Activated CD4-positive, alpha-beta memory T cell treated with anti-CD3 and anti-CD28 coated beads, Interleukin-2, amount 10 ng/mL, durations not matched to agents 7 days and 5 days (primary cell): ENCODE measurements around the gene ETAA1. TPM values are rescaled to one million over a fixed set of nuclear protein-coding genes. Genes with fewer than 3 reads are reported as not detected.
A peak's percentile ranks its signal among the peaks of the same experiment; 100 is the strongest.

Experiments used
- CTCF ChIA-PET: fragments of 350-600 bp; sonication (Branson Sonifier 250); formaldehyde crosslinking; loops from one replicate; lab custom pipeline; 2021; ENCODE audit warnings: antibody characterized with exemption, inconsistent platforms; lab: Charles Lee
- POLR2A ChIA-PET: fragments of 350-600 bp; sonication (Branson Sonifier 250); formaldehyde crosslinking; loops from one replicate; lab custom pipeline; 2021; ENCODE audit warnings: antibody characterized with exemption; lab: Charles Lee
- DNase-seq: peaks from one replicate; pipeline ENCODE4 v3.0.0-alpha.2; 2020
- H3K27ac Mint-ChIP-seq: one replicate; pipeline ENCODE4 v1.8.0; 2021; ENCODE audit warnings: mild to moderate bottlenecking, mixed read lengths
- H3K27me3 Mint-ChIP-seq: one replicate; pipeline ENCODE4 v1.8.0; 2021; ENCODE audit warnings: mixed read lengths
- H3K36me3 Mint-ChIP-seq: one replicate; pipeline ENCODE4 v1.8.0; 2021; ENCODE audit warnings: low read depth, mixed read lengths
- H3K4me1 Mint-ChIP-seq: one replicate; pipeline ENCODE4 v1.8.0; 2021; ENCODE audit warnings: mixed read lengths
- H3K4me3 Mint-ChIP-seq: one replicate; pipeline ENCODE4 v1.8.0; 2021; ENCODE audit warnings: mild to moderate bottlenecking, mixed read lengths
- H3K9me3 Mint-ChIP-seq: one replicate; pipeline ENCODE4 v1.8.0; 2021; ENCODE audit warnings: mixed read lengths
- total RNA-seq, 2 experiments: library from RNA; stranded (reverse); gene quantifications; one replicate each; pipeline ENCODE4 v1.2.3, GENCODE V29; 2021

ETAA1 gene
- total RNA-seq, result 10 to 100 TPM; 10.7 to 11.2 TPM

DNA sequence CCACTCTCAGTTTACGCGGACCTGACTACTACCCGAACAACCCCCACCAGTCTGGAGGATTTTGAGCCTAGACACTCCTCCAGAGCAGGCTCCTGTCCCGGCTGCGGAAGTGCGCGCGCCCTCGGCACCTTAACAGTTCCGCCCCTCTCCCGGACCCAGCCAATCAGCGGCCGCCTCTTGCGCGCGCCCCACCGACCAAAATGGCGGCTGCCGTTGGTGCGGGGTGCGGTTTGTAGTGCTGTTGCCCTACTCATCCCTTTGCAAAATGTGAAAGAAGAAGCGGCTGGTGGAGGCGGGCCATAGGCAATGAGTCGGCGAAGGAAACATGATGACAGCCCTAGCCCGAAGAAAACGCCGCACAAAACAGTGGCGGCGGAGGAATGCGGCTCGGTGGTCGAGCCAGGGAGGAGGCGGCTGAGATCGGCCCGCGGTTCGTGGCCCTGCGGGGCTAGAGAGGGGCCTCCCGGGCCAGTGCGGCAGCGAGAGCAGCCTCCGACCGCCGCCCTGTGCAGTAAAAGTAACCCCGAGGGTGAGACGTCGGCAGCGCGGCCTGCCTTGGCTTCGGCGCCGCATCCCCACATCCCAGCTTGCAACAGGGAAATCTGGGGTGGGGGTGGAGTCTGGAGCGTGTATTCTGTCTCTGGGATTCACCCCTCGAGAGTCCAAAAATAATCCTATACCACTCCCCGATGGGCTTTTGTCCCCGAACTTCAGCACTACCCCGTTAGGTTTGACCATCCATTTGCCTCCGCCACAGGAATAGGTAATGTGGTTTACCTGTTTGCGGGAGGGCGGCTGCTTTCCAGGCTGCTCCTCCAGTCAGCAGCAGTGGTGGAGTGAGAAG is at the start of gene ETAA1:
Gene ETAA1, plus strand, starts transcription at position 191 of the 844 bp plus-strand sequence. Its CDS starts 116 bp downstream, at position 307.
- Mint-ChIP-seq H3K27me3 (no peaks in the 10 kb centered on the region), H3K27ac (peak within 1 kb of the TSS; percentile 98), H3K9me3 (no peaks in the 10 kb centered on the region), H3K4me1 (peaks cover 28% of the 10 kb centered on the region), H3K36me3 (peaks cover 11% of the 10 kb centered on the region), H3K4me3 (peak within 1 kb of the TSS; percentile 99)
- ChIA-PET CTCF (no interaction called here), POLR2A (interaction anchor here (1.2 kb wide), 1 partner anchor 13 kb away, joined by 3 read pairs; no protein-coding TSS in a partner anchor)
- peak; percentile 94 for DNase-seq

DNA sequence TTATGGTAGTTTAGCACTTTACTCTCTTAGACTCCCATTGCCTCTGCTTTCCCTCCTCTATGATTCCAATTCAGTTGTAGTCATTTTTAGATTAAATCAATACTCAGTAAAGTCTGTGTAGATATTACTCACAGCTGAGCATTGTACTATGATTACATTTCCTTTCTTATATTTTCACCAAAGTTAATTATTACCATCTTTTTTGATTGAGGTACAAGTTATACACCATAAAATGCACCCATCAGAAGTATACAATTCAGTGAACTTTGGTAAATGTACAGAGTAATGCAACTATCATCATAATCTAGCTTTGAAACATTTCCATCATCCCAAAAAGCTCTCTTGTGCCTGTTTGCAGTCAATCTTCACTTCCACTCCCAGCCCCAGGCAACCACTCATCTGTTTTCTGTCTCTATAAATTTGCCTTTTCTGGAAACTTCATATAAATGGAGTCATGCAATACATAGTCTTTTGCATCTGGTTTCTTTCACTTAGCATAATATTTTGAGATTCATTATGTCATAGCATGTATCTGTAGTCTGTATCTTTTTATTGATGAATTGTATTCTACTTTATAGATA is 30.2 kb upstream of the ETAA1 start:
- Mint-ChIP-seq H3K9me3 (no peaks in the 10 kb centered on the region), H3K27me3 (peaks cover 5% of the 10 kb centered on the region), H3K36me3 (no peaks in the 10 kb centered on the region), H3K27ac (no peak overlapping the region), H3K4me1 (no peaks in the 10 kb centered on the region), H3K4me3 (no peak overlapping the region)
- no peak for DNase-seq
- POLR2A ChIA-PET, result no interaction called here
- CTCF ChIA-PET, result no interaction called here

DNA sequence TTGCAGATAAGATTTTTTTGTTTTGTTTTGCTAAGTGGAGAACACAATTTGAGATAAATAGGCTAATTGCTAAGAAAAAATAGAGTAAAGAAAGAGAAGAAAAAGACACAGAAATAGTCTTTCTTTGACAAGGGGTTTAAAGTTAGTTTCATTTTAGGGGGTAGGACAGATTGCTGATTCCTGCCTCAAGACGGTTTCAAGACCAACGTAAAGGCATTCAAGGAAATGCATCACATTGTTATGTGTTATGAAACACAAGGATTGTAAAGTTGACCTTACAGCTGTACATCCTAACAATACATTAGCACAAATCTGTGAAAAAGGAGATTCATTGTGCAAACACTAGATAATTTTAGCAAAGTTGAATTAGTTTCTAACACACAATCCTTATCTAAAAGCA is 22.7 kb upstream of the ETAA1 start:
- Mint-ChIP-seq H3K36me3 (no peaks in the 10 kb centered on the region), H3K27ac (no peak overlapping the region), H3K9me3 (peaks cover 6% of the 10 kb centered on the region), H3K4me3 (no peak overlapping the region), H3K4me1 (no peaks in the 10 kb centered on the region), H3K27me3 (no peaks in the 10 kb centered on the region)
- ChIA-PET CTCF (no interaction called here), POLR2A (no interaction called here)
- no peak for DNase-seq

DNA sequence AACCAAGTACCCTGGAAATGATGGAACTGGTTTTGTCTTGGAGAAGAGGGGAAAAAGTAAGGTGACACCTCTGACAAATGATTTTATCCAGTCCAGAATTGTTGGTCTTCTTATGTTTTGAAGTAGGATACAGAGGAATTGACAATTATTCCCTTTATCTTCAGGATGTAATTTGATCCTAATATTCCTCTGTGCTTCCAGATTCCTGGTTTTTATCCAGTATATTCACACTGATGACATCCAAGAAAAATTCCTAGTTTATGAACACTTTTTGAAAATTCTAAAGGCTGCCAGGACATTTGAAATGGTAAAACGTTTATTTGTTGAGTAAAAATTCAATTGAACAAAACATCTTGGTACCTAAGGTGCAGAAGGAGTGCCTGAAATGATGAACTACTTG is 22.2 kb upstream of the ETAA1 start:
- Mint-ChIP-seq H3K27me3 (no peaks in the 10 kb centered on the region), H3K9me3 (peaks cover 6% of the 10 kb centered on the region), H3K4me3 (no peak overlapping the region), H3K27ac (no peak overlapping the region), H3K36me3 (no peaks in the 10 kb centered on the region), H3K4me1 (no peaks in the 10 kb centered on the region)
- CTCF ChIA-PET, result no interaction called here
- DNase-seq, result no peak
- POLR2A ChIA-PET, result no interaction called here

DNA sequence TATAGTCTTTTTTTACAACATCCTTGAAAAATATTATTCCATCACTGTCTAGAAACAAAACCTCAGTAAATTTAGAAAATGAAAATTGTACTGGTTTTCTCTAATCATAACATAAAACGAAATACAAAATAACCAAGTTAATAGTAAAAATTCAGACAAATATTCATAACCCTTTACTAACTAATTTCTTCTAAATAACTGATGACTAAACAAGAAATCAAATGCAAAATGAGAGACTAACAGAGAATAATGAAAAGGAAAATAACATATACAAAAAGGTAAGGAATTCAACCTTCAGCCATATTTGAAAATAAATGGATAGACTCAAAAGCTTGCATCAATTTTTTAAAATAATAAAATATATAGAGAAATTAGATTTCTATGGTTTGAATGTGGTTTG is 18.6 kb upstream of the ETAA1 start:
- H3K27me3 Mint-ChIP-seq, result no peaks in the 10 kb centered on the region
- CTCF ChIA-PET, result no interaction called here

DNA sequence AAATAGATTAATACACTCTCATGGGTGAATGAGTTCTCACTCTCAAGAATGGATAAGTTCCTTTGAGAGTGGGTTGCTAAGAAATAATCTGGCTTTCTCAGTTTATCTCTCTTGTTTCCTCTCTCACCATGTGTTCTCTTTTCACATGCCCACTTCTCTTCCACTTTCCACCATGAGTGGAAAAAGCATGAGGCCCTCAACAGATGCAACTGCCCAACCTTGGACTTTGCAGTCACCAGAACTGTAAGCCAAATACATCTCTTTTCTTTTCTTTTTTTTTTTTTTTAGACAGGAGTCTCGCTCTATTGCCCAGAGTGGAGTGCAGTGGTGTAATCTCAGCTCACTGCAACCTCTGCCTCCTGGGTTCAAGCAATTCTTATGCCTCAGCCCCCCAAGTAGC is 18.1 kb upstream of the ETAA1 start:
- peaks cover 2% of the 10 kb centered on the region for H3K9me3 Mint-ChIP-seq
- no peak overlapping the region for H3K4me3 Mint-ChIP-seq
- DNase-seq, result no peak
- POLR2A ChIA-PET, result no interaction called here
- CTCF ChIA-PET, result no interaction called here
- H3K4me1 Mint-ChIP-seq, result no peaks in the 10 kb centered on the region
- no peaks in the 10 kb centered on the region for H3K27me3 Mint-ChIP-seq
- H3K36me3 Mint-ChIP-seq, result no peaks in the 10 kb centered on the region
- H3K27ac Mint-ChIP-seq, result no peak overlapping the region

More for the DNA sequence above, 18.6 kb upstream of the ETAA1 start:
- no peak overlapping the region for H3K4me3 Mint-ChIP-seq
- peaks cover 2% of the 10 kb centered on the region for H3K9me3 Mint-ChIP-seq
- no peak overlapping the region for H3K27ac Mint-ChIP-seq
- no peaks in the 10 kb centered on the region for H3K4me1 Mint-ChIP-seq
- H3K36me3 Mint-ChIP-seq, result no peaks in the 10 kb centered on the region
- DNase-seq, result no peak
- POLR2A ChIA-PET, result no interaction called here

DNA sequence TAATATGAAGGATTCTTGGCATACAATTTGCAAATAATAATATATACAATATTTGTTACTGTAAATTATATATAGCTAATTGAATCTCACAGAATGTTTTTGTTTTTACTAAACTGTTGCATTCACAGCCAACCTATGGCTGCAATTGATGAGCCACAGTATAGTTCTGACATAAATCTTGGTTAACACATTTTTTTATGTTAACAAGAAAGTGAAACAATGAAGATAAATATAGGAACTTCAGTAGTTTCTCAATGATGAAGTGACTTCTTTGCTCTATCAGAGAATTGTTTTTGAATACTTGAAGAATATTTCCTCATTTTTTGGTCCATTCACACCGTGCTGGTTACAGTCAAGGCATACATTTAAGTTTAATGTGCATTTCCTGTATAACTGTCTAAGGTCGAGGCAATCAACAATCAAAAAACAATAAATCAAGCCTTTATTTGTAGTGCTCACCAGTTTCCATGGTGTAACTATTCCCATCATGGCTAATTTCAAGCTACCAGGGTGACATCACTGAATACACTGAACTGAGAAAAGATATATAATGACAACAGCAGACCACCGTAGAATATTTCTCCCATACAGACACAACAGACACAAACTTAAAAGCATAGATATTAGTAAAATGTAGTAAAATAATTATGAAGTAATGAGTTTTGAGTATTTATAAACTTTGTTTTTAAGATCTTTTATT is 12.9 kb upstream of the ETAA1 start:
- H3K9me3 Mint-ChIP-seq, result no peaks in the 10 kb centered on the region
- peaks cover 3% of the 10 kb centered on the region for H3K36me3 Mint-ChIP-seq
- CTCF ChIA-PET, result no interaction called here
- no peaks in the 10 kb centered on the region for H3K27me3 Mint-ChIP-seq
- POLR2A ChIA-PET, result interaction anchor here (1.0 kb wide), 1 partner anchor 13 kb away, joined by 3 read pairs; the partner anchor contains the start of gene ETAA1
- no peaks in the 10 kb centered on the region for H3K4me1 Mint-ChIP-seq
- DNase-seq, result no peak
- no peak overlapping the region for H3K4me3 Mint-ChIP-seq
- H3K27ac Mint-ChIP-seq, result no peak overlapping the region

DNA sequence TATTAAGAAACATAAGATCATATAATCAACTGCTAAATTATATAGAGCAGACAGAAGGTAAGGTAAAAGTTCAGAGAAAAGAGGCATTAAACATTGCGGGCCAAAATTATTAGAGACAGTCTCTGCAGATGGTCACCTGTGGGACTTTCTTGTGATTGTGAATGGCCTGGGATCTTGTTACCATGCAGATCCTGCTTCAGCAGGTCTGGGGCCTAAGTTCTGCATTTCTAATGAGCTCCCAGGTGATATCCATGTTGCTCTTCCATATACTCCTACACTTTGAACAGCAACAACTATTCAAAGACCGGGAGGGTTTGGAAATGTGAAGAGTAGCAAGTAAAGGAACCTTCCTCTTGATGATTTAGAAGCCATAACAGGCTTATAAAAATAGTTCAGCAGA is 8.5 kb upstream of the ETAA1 start:
- no peaks in the 10 kb centered on the region for H3K9me3 Mint-ChIP-seq
- no peak overlapping the region for H3K4me3 Mint-ChIP-seq
- peaks cover 3% of the 10 kb centered on the region for H3K36me3 Mint-ChIP-seq
- DNase-seq, result no peak
- ChIA-PET POLR2A (no interaction called here), CTCF (no interaction called here)
- no peaks in the 10 kb centered on the region for H3K27me3 Mint-ChIP-seq
- no peak overlapping the region for H3K27ac Mint-ChIP-seq
- H3K4me1 Mint-ChIP-seq, result no peaks in the 10 kb centered on the region

DNA sequence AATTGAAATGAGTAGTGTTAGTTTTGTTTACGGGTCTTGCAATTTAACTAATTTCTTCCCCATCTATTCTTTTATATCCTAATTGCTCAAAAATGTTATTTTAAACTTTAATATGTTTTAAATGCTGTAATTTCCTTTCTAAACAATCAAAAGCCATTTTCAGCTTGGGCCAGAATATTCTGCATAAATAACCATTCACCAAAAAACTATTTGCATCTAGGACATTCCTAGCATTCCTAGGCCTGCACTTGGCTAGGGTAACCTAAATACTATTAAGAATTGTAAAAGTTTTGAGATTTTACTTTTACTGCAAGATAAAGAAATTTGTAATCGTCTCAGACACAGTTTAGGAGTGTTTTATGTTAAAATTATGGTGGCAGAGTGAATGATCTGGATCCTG is 7.8 kb upstream of the ETAA1 start:
- CTCF ChIA-PET, result no interaction called here

DNA sequence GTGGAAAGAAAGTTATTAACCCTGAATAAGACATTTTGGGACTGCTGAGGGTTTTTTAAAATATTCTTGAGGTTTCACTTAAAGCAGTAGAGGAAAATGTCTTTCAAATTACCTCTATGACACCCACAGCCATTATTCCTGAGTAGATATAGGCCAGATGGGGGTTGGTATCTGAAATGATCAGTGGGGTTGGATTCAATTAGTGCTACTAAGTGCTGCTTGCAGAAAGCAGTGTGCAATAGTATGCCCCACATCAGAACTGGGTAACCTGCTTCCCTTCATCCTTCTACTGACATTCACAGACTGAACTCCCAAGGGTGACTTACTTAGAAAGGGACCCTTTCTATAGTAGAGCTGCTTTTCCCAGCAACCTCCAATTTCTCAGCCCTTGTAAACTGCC is 7.3 kb upstream of the ETAA1 start:
- H3K36me3 Mint-ChIP-seq, result peaks cover 3% of the 10 kb centered on the region
- CTCF ChIA-PET, result no interaction called here
- no peaks in the 10 kb centered on the region for H3K4me1 Mint-ChIP-seq
- no peak overlapping the region for H3K4me3 Mint-ChIP-seq
- POLR2A ChIA-PET, result no interaction called here
- no peaks in the 10 kb centered on the region for H3K9me3 Mint-ChIP-seq
- no peak overlapping the region for H3K27ac Mint-ChIP-seq
- DNase-seq, result no peak
- no peaks in the 10 kb centered on the region for H3K27me3 Mint-ChIP-seq

More for the DNA sequence above, 7.8 kb upstream of the ETAA1 start:
- Mint-ChIP-seq H3K27me3 (no peaks in the 10 kb centered on the region), H3K36me3 (peaks cover 3% of the 10 kb centered on the region), H3K4me1 (no peaks in the 10 kb centered on the region), H3K9me3 (no peaks in the 10 kb centered on the region), H3K4me3 (no peak overlapping the region), H3K27ac (no peak overlapping the region)
- POLR2A ChIA-PET, result no interaction called here
- no peak for DNase-seq

DNA sequence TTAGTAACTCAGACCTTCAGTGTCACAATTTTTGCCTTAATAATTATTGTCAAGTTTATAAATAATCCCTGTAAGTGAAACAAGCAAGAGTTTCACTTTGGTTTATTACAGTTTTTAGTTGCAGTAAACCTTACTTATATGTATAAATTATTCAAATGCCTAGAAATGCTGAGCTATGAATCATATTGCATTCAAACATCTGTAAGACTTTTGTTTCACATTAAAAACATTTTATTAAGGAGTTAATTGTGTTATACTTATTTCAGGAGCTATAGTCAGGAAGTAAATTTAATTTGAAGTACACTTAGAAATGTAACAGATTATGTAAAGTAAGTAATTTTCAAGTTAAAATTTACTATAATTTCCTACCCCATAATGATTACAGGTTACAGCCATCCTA is 3.9 kb upstream of the ETAA1 start:
- no peaks in the 10 kb centered on the region for H3K9me3 Mint-ChIP-seq
- H3K4me3 Mint-ChIP-seq, result no peak overlapping the region
- ChIA-PET POLR2A (no interaction called here), CTCF (no interaction called here)
- no peak for DNase-seq
- peaks cover 3% of the 10 kb centered on the region for H3K36me3 Mint-ChIP-seq
- H3K4me1 Mint-ChIP-seq, result peaks cover 12% of the 10 kb centered on the region
- H3K27me3 Mint-ChIP-seq, result no peaks in the 10 kb centered on the region
- no peak overlapping the region for H3K27ac Mint-ChIP-seq

DNA sequence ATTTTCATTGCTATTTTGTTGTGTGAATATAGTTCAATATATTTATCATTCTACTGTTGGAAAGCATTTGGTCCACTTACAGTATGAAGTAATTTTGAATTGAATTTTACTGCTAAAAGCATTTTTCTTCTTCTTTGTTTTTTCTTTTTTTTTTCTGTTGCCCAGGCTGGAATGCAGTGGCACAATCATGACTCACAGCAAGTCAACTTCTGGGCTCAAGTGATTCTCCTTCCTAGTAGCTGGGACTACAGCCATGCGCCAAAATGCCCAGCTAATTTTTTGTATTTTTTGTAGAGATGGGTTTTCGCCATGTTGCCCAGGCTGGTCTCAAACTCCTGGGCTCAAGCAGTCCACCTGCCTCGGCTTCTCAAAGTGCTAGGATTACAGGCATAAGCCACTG is 2.4 kb upstream of the ETAA1 start:
- POLR2A ChIA-PET, result no interaction called here
- CTCF ChIA-PET, result no interaction called here
- no peaks in the 10 kb centered on the region for H3K9me3 Mint-ChIP-seq
- no peak overlapping the region for H3K4me3 Mint-ChIP-seq
- DNase-seq, result no peak
- no peaks in the 10 kb centered on the region for H3K27me3 Mint-ChIP-seq
- H3K27ac Mint-ChIP-seq, result no peak overlapping the region
- peaks cover 18% of the 10 kb centered on the region for H3K4me1 Mint-ChIP-seq
- H3K36me3 Mint-ChIP-seq, result peaks cover 3% of the 10 kb centered on the region

DNA sequence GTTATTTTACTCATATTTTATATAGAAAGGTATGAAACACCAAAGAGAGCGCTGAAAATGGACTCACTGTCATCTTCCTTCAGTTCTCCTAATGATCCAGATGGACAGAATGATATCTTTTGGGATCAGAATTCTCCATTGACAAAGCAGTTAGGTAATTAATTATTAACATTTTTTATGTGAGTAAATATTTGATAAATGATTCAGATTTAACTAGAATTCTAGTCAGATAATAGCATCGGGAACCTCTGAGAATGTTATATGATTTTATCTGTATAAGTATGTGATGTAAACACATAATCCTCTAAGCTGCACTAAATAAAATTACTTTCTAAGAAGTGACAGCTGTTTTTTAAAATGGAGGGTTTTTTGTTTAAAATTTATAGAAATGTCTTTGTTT is 2.0 kb downstream of the ETAA1 start:
- Mint-ChIP-seq H3K9me3 (no peaks in the 10 kb centered on the region), H3K4me3 (no peak overlapping the region), H3K27me3 (no peaks in the 10 kb centered on the region), H3K27ac (no peak overlapping the region), H3K4me1 (peaks cover 28% of the 10 kb centered on the region), H3K36me3 (peaks cover 19% of the 10 kb centered on the region)
- ChIA-PET POLR2A (no interaction called here), CTCF (no interaction called here)
- DNase-seq, result no peak
